Neural cell (in vitro differentiated cells): ENCODE data around the gene ITGBL1.

ENCODE experiments used
- CTCF ChIP-seq: fragments of 450-650 bp; IDR thresholded peaks from 2 replicates; pipeline ENCODE4 v1.5.1; 2014; ENCODE audit warnings: antibody characterized with exemption, mild to moderate bottlenecking, moderate library complexity; ENCODE audit not compliant: poor library complexity, severe bottlenecking
- EP300 ChIP-seq: fragments of 450-650 bp; conservative IDR thresholded peaks from 2 replicates; pipeline ENCODE4 v1.6.1; 2014; ENCODE audit warnings: antibody characterized with exemption, mild to moderate bottlenecking, moderate library complexity; ENCODE audit not compliant: poor library complexity, severe bottlenecking
- POLR2AphosphoS5 ChIP-seq: IDR thresholded peaks from 2 replicates; pipeline ENCODE4 v1.6.1; 2012
- RAD21 ChIP-seq: fragments of 450-650 bp; conservative IDR thresholded peaks from 2 replicates; pipeline ENCODE4 v1.6.1; 2014; ENCODE audit warnings: antibody characterized with exemption, mild to moderate bottlenecking, moderate library complexity

- TF ChIP-seq CTCF (no peak), EP300 (peak; percentile 85), RAD21 (no peak), POLR2AphosphoS5 (peak; percentile 69)
Measured at GRCh38 chr13:101569807-101570206, 117.3 kb downstream of the ITGBL1 start.
